Retina (tissue), 1 donor: ENCODE results near the gene MYO1G.
A peak's percentile ranks its signal among the peaks of the same experiment; 100 is the strongest.
"Not testable (repeated sequence)": the region's sequence is repeated elsewhere in the genome, so short reads cannot be mapped to it uniquely, and the experiment has no call there.

Experiments
- DNase-seq: peaks from one replicate; pipeline ENCODE4 v3.0.0-alpha.2; 2016

The MYO1G gene

GRCh38 chr7:44999245-45000092 is 20.7 kb upstream of the MYO1G start:
- DNase-seq, result peak; percentile 97

DNA sequence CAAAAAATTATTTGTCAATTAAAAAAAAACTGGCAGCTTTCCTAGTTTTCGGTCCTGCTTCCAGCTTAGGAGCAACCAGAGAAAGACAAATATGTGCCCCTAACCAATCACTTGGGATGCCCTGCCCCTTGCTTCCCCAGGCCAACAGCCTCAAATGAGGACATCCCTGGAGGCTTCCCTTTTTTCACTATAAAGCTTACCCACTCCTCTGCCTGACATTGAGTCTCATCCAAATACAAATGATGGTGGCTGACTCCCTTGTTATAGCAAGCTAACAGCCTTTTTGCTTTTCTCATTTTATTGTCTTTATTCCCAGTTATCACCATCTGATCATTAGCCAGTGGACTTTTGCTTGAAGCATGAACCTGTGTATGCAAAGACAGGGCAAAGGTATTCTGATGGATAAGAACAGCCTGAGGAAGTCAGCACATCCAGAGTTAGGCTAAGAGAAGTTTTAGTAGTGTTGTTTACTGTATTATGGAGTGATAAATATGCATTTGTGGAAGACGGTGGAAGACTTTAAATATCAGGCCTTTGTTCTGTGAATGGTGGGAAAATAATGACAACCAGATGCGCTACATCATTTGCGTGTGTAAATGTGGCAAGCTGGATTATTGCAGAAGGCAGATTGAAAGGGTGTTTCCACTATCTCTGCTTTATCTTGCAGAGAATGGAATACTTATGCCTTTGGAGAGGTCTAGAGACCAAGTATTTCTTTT is 19.5 kb upstream of the MYO1G start:
- no peak for DNase-seq

- no peak for DNase-seq
Observed at GRCh38 chr7:44995555-44996493, 17.0 kb upstream of the MYO1G start.

- DNase-seq, result no peak
Observed at GRCh38 chr7:44994877-44995554, 16.2 kb upstream of the MYO1G start.

- DNase-seq, result not testable (repeated sequence)
Observed at GRCh38 chr7:44992004-44992795, 13.4 kb upstream of the MYO1G start.

- no peak for DNase-seq
Observed at GRCh38 chr7:44990109-44991023, 11.6 kb upstream of the MYO1G start.

GRCh38 chr7:44989132-44989531 is 10.3 kb upstream of the MYO1G start:
- no peak for DNase-seq

DNA sequence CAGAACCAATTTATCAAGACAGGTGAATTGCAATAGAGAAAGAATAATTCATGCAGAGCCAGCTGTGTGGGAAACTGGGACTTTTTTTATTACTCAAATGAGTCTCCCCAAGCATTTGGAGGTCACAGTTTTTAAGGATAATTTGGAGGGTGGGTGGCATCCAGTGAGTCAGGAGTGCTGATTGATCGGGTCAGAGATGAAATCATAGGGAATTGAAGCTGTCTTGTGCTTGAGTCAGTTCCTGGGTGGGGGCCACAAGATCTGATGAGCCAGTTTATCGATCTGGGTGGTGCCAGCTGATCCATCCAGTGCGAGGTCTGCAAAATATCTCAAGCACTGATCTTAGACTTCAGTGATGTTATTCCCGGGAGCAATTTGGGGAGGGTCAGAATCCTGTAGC is 9.9 kb upstream of the MYO1G start:
- DNase-seq, result no peak

DNA sequence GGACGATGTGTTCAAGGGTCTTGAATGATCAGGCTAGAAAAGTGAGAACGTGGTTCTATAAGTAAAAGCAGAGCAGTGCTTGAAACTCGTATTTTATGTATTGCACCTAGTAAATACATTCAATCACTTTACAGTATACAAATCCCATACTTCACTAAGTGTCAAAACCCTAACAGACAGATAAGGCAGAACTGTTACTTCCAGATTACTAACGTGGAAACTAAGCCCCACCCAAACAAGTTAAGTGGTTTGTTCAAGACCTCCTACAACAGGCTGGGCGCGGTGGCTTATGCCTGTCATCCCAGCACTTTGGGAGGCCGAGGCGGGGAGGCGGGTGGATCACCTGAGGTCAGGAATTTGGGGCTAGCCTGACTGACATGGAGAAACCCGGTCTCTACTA is 9.2 kb upstream of the MYO1G start:
- DNase-seq, result no peak

DNA sequence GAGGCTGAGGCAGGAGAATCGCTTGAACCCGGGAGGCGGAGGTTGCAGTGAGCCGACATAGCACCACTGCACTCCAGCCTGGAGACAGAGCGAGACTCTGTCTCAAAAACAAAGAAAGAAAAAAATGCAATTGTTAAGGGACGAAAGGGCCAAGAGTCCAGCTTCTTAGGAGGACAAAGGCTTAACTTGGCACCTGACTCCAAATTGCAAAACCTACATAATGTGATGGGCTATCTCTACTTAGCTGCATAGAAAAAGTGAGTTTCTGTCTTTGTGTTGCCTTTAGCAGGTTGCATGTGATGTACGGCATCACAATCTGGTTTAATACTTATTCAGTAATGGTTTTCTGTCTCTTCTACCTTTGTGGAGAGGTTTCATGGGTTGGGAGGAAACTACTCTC is 8.6 kb upstream of the MYO1G start:
- DNase-seq, result no peak

DNA sequence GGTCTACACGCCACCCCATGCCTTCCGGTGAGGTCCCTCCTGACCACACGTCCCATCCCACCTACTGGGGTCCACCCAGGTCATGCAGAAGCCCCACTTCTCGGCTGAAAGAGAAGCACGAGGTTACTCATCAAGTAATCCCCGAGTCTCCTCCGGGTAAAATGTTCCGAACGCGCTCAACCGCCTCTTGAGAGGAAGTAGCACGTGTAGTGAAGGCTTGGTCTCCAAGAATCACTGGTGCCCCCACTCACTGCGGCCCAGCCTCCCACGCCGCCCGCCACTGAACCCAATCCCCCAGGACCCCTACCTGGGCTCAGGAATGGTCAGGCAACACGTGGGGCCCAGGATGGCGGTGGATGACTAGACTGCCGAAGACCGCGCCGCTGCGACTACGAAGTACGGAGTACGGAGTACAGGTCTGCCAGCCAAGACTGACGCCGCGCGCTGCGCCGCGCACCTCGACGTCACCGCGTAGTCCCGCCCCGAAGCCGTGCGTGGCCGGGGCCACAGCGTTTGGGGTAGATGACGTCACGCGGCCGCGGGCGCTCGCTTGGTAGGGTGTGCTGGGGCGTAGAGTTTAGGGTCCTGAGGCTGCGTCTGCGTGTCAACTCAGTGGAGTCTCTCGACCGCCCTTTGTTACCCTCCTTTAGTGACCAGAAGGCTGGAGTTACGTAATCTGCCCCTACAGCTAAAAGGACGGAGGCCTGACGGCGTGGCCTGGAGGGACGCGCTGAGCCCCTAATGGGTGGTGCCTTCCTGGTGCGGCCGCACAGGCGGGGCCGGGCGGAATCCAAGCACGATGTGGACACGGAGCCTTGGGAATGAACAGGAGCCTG is 7.6 kb upstream of the MYO1G start:
- peak; percentile 97 for DNase-seq

DNA sequence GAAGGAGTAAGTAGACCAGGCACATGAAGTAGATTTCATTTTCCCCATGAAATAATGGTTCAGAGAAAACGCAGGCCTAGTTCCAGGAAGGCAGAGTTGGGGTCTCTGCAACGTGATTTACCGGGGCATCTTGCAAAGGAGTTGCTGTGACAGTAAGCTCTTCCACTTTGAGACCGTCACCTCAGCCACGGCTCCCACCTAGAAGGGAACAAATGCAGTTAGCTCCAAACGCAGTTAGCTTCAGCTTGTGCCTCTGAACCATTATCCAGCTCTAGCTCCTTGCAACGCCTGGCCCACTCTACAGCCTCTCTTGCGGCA is 7.0 kb upstream of the MYO1G start:
- no peak for DNase-seq

DNA sequence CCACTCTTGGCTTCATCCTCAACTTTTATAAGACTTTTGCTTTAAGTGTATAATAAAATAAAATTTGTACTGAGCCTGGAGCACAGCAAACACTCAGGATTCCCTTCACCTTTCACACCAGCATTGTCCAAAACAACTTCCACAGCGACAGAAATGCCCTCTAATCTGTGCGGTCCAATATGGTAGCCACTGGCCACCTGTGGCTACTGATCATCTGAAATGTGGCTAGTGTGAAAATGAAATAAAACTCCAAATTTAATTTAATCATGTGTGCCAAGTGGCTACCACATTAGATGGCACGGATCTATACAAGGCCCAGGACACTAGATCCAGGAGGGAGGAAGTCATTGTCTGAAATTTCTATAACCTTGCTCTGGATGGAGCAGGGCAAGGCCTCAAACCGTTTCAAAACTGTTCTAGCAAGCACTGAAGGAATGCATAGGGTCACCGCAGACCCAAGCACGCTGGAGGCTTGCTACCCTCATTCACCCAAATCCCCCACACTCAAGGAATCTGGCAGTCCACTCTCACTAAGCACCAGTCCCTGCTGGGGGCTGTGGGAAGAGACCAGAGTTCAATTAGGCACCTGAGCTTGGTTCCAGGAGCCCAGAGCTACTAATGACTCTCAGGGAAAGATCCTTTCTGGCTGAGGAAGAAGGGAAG is 6.3 kb upstream of the MYO1G start:
- DNase-seq, result peak; percentile 28

- no peak for DNase-seq
Observed at GRCh38 chr7:44984478-44984758, 5.6 kb upstream of the MYO1G start.

DNA sequence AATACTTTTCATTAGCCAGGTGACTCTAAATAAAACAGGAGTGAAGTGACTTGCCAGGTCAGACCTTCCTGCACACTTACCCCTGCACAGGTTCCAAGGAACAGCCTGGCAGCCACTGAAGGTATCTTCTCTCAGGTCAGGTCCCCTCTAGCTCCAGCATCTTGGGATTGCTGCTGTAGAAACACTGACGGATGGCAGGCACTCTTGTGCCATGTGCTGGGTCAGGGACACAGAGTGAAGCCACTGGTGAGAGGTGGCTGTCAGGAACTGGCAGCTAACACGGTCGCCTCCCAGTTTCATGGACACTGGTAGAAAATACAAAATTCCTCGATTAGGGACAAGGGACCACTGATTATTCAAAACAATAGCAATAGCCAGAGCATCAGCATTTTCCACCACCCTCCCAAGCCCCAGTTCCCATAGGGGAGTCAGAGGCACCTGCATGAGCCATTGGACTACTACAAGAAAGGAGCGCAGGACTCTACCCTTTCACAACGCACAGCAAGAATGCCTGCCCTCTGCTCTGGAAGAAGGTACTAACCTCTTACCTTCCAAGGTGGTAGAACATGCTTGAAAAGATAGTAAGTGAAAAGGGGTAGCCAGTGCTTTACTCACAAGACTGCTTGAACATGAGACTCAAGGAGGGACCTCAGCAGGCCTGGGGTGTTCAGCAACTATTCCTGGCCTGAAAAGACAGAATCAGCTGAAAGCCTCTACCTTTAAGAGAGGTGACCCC is 5.1 kb upstream of the MYO1G start:
- DNase-seq, result no peak

DNA sequence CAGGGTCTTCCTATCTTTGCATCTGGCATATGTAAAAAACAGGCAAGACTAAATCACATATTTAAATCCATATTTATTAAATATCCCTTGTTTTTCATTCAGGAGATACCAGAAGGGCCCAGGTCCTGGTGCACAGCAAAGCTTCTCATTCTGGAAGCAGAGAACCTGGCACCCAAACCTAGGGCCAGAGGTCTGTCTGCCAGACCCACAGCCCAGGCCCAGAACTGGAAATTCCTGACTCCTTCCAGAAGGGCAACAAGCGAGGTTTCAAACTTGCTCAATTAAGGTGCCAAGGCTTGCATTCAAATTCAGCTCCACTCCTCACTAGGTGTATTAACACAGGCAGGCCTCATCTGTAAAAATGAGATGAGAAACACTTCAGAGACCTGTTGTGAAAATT is 4.2 kb upstream of the MYO1G start:
- DNase-seq, result no peak

DNA sequence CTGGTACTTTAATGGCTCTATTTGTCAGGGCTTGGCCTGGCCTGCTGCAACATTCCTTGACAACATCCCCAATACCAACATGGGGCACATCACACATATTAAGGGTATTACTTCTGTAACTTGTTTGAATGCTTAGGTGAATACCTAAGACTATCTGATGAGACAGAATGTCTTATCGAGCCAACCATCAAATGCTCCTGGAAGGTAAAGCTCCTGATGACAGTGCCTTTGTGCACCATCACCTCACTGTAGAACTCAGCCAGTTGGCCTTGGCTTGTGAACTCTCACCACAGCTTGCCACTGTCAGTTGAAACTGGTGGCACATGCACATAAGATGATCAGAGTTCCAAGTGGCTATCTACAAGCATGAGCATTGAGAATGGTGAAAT is 3.7 kb upstream of the MYO1G start:
- DNase-seq, result no peak

- no peak for DNase-seq
Observed at GRCh38 chr7:44981035-44981706, 2.4 kb upstream of the MYO1G start.
